Mesothelial cell of epicardium (in vitro differentiated cells): ENCODE results near the gene MAFB. TPM values are rescaled to one million over a fixed set of nuclear protein-coding genes. Genes with fewer than 3 reads are reported as not detected.
"Not testable (repeated sequence)": the region's sequence is repeated elsewhere in the genome, so short reads cannot be mapped to it uniquely, and the experiment has no call there.

Experiments
- DNase-seq, 2 experiments: peaks; one replicate each; pipeline ENCODE4 v3.0.0; 2021; ENCODE audit warnings: low spot score in 2 of 2; ENCODE audit not compliant: unreplicated experiment in 2 of 2
- H3K27ac Mint-ChIP-seq: 2 replicates; pipeline ENCODE4 v1.8.0; 2021; ENCODE audit warnings: mixed read lengths
- H3K27me3 Mint-ChIP-seq: 2 replicates; pipeline ENCODE4 v1.8.0; 2021; ENCODE audit warnings: low read depth, mixed read lengths
- H3K36me3 Mint-ChIP-seq: 2 replicates; pipeline ENCODE4 v1.8.0; 2021; ENCODE audit warnings: mixed read lengths
- H3K4me1 Mint-ChIP-seq: 2 replicates; pipeline ENCODE4 v1.8.0; 2021; ENCODE audit warnings: mixed read lengths
- H3K4me3 Mint-ChIP-seq: 2 replicates; pipeline ENCODE4 v1.8.0; 2021; ENCODE audit warnings: mild to moderate bottlenecking, moderate library complexity, mixed read lengths
- H3K9me3 Mint-ChIP-seq: 2 replicates; pipeline ENCODE4 v1.8.0; 2021; ENCODE audit warnings: mixed read lengths
- CTCF ChIP-seq: fragments of 200-600 bp; sonication (generic); IDR thresholded peaks from one replicate; pipeline ENCODE4 v1.5.0; 2021; ENCODE audit warnings: antibody characterized with exemption; ENCODE audit not compliant: unreplicated experiment
- total RNA-seq: library from RNA; stranded (reverse); gene quantifications from 3 replicates; pipeline ENCODE4 v1.2.1, GENCODE V29; 2021

The MAFB gene
- total RNA-seq = 10.8 to 11.5 TPM (median 11.1 TPM) in 3 replicates

- Mint-ChIP-seq H3K27ac (peak within 1 kb of the TSS; percentile 89), H3K27me3 (peaks cover 92% of the 10 kb centered on the region), H3K4me1 (peaks cover 39% of the 10 kb centered on the region), H3K4me3 (peak within 1 kb of the TSS; percentile 84), H3K9me3 (no peaks in the 10 kb centered on the region), H3K36me3 (no peaks in the 10 kb centered on the region)
- TF ChIP-seq CTCF = no peak
- peak; percentile 83 to 90 for DNase-seq
Measured at GRCh38 chr20:40689100-40689942, at the start of gene MAFB. TSS of gene MAFB (minus strand) at chr20:40689236. CDS start at chr20:40688850, 386 bp downstream.

GRCh38 chr20:40736468-40736867 is 47.4 kb upstream of the MAFB start:
- not testable (repeated sequence) for H3K36me3 Mint-ChIP-seq

DNA sequence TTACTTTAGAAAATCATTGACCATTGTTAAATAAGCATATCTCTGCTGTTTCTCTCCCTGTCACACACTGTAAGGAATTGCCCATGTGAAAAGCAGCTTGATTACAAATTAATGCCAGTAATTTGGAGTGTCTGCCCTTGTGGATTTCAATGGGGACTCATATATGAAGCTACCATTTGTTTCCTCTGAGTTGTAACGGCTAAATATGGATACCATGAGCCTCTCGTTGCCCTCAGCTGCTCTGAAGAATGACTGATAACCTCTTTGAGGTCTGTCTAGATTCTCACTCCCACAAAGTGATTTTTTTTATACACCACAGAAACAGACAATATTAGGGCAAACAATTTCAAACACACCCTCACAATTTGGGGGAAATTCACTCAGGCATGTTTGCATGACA is 40.0 kb upstream of the MAFB start:
- DNase-seq = no peak
- no peak for TF ChIP-seq CTCF
- Mint-ChIP-seq H3K9me3 (peaks cover 15% of the 10 kb centered on the region), H3K36me3 (no peaks in the 10 kb centered on the region), H3K4me1 (no peaks in the 10 kb centered on the region), H3K27ac (no peak overlapping the region), H3K27me3 (peaks cover 36% of the 10 kb centered on the region), H3K4me3 (no peak overlapping the region)

More at GRCh38 chr20:40736468-40736867, 47.4 kb upstream of the MAFB start:
- H3K27me3 Mint-ChIP-seq = peaks cover 66% of the 10 kb centered on the region
- H3K27ac Mint-ChIP-seq, H3K4me1 Mint-ChIP-seq, H3K4me3 Mint-ChIP-seq, H3K9me3 Mint-ChIP-seq, DNase-seq: not testable (repeated sequence)

DNA sequence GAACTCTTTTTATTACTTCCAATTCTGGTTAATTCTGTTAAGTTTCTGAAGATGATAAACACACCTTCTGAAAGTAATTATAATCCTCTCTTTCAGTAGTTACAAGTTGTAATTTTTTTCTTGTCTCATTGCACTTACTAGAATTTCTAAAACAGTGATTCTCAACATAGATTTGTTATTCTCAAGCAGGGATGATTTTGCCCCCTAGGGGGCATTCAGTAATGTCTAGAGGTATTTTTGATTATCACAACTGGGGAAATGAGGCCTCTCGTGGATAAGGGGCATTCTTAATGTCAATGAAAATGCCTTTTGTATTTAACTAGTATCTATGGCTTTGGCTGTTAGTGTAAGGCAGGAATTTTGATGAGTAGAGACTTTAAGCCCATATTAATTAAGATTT is 39.4 kb upstream of the MAFB start:
- Mint-ChIP-seq H3K27me3 (peaks cover 31% of the 10 kb centered on the region), H3K4me3 (no peak overlapping the region), H3K4me1 (no peaks in the 10 kb centered on the region), H3K36me3 (no peaks in the 10 kb centered on the region), H3K9me3 (peaks cover 15% of the 10 kb centered on the region), H3K27ac (no peak overlapping the region)
- TF ChIP-seq CTCF = no peak
- DNase-seq = no peak

GRCh38 chr20:40727960-40728359 is 38.9 kb upstream of the MAFB start:
- Mint-ChIP-seq H3K36me3 (no peaks in the 10 kb centered on the region), H3K4me3 (no peak overlapping the region), H3K27me3 (peaks cover 30% of the 10 kb centered on the region), H3K9me3 (peaks cover 15% of the 10 kb centered on the region), H3K27ac (no peak overlapping the region), H3K4me1 (no peaks in the 10 kb centered on the region)
- TF ChIP-seq CTCF = no peak
- no peak for DNase-seq

DNA sequence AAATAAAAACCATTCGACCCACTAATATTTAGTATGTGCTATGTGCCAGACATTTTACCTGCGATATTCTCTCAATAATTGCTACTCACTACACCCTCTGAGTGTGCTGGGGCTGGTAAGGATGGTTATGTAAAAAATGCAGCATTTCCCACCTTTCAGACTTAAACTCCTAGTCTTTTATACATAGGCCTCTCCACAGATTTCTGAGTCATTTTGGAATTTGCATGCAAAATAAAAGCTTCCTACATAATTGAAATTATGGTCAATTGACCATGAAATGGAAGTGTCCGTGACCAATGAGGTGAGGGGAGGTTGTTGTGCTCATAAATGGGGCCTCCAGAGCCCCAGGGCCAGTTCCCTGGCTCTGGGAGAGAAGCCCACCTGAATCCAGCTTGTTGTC is 37.7 kb upstream of the MAFB start:
- no peak overlapping the region for H3K4me3 Mint-ChIP-seq
- peaks cover 39% of the 10 kb centered on the region for H3K27me3 Mint-ChIP-seq
- H3K27ac Mint-ChIP-seq = no peak overlapping the region
- no peaks in the 10 kb centered on the region for H3K4me1 Mint-ChIP-seq
- H3K36me3 Mint-ChIP-seq = no peaks in the 10 kb centered on the region
- no peak for DNase-seq
- no peak for TF ChIP-seq CTCF
- H3K9me3 Mint-ChIP-seq = peaks cover 15% of the 10 kb centered on the region
